HUES64 (cell line): ENCODE measurements around the gene CD79A.

Experiments
- H3K27ac ChIP-seq: 2 replicates; pipeline ENCODE4 v1.7.0; 2013; ENCODE audit warnings: low read depth, low read length, inconsistent platforms
- H3K27me3 ChIP-seq: 2 replicates; pipeline ENCODE4 v1.6.1; 2013; ENCODE audit warnings: mild to moderate bottlenecking, low read length; ENCODE audit not compliant: insufficient read depth
- H3K36me3 ChIP-seq: 2 replicates; pipeline ENCODE4 v1.6.1; 2013; ENCODE audit warnings: mild to moderate bottlenecking, low read length; ENCODE audit not compliant: insufficient read depth
- H3K4me1 ChIP-seq: 2 replicates; pipeline ENCODE4 v1.6.1; 2013; ENCODE audit warnings: mild to moderate bottlenecking, low read length, moderate library complexity; ENCODE audit not compliant: insufficient read depth
- H3K4me3 ChIP-seq: 2 replicates; pipeline ENCODE4 v1.5.1; 2013; ENCODE audit warnings: mild to moderate bottlenecking, low read length, moderate library complexity
- H3K9ac ChIP-seq: 2 replicates; pipeline ENCODE4 v1.6.1; 2013; ENCODE audit warnings: mild to moderate bottlenecking, low read depth, low read length
- H3K9me3 ChIP-seq: 2 replicates; pipeline ENCODE4 v1.6.1; 2013; ENCODE audit warnings: low read depth, low read length; ENCODE audit not compliant: insufficient read depth
- WGBS: fragments of 150-250, 120-280 bp; methylation state at CpG from one replicate; pipeline ENCODE4 v1.1.7; 2013; ENCODE audit warnings: missing lambda C conversion rate; 5-methylcytosine and 5-hydroxymethylcytosine counted together

CD79A gene

DNA sequence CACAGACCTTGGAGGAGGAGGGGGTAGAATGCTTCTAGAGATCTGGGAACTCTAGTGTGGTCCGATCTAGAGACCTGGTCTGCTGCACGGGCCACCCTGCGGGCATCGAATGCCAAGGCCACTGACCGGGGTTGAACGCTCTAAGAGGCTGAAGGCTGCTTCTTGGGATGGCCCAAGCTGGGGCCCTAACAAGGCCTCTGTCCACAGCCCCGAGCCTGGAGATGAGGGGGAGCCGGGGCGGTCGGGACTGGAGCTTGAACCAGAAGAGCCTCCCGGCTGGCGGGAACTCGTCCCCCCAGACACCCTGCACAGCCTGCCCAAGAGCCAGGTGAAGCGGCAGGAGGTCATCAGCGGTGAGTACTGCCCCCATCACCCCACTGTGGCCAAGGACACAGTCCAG lies 21.2 kb downstream of the CD79A start:
- Histone ChIP-seq H3K4me1 (peaks cover 8% of the 10 kb centered on the region; the same call in 1 of the 2 replicates), H3K27ac (no peak overlapping the region), H3K36me3 (peaks cover 48% of the 10 kb centered on the region), H3K4me3 (no peak overlapping the region), H3K27me3 (no peaks in the 10 kb centered on the region), H3K9me3 (no peaks in the 10 kb centered on the region), H3K9ac (no peak overlapping the region)
- 96% methylated on average over 15 of the region's 15 CpGs for WGBS

DNA sequence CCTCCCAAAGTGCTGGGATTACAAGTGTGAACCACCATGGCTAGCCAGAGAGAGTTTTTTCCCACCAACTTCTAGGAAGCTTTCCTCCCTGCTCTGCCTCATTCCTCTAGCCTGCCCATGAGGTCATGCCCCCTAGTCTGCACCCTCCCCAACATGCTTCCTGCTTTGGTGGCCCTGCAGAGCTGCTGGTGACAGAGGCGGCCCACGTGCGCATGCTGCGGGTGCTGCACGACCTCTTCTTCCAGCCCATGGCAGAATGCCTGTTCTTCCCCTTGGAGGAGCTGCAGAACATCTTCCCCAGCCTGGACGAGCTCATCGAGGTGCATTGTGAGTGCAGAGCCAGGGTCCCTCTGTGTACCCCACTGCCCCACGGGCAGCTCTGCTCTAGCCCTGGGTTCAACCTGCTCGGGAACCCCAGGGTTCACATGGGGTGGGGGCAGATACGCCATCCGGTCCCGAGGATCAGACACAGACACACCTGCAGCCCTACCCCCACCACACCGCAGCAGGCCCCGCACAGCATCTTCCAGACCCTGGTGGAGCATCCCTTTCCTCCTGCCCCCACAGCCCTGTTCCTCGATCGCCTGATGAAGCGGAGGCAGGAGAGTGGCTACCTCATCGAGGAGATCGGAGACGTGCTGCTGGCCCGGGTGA lies 24.8 kb downstream of the CD79A start:
- no peak overlapping the region for H3K4me3 ChIP-seq
- H3K9ac ChIP-seq = no peak overlapping the region
- peaks cover 57% of the 10 kb centered on the region for H3K36me3 ChIP-seq
- H3K9me3 ChIP-seq = no peaks in the 10 kb centered on the region
- 95% methylated on average over 21 of the region's 21 CpGs for WGBS
- H3K27me3 ChIP-seq = no peaks in the 10 kb centered on the region
- H3K4me1 ChIP-seq = no peaks in the 10 kb centered on the region
- no peak overlapping the region for H3K27ac ChIP-seq

DNA sequence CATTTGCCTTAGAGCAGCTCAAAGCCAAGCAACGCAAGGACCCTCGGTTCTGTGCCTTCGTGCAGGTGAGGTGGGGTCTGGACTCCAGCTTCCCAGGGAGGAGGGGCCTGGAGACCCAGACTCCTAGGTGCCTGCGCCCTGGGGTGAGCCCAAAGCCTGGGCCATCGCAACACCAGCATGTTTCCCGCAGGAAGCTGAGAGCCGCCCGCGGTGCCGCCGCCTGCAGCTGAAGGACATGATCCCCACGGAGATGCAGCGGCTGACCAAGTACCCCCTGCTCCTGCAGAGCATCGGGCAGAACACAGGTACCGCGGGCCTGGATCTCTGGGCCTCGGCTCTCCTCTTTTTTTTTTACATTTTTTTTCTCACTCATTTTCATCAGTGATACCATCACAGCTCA lies 25.5 kb downstream of the CD79A start:
- H3K27ac ChIP-seq = no peak overlapping the region
- no peaks in the 10 kb centered on the region for H3K9me3 ChIP-seq
- H3K4me1 ChIP-seq = no peaks in the 10 kb centered on the region
- peaks cover 57% of the 10 kb centered on the region for H3K36me3 ChIP-seq
- H3K4me3 ChIP-seq = no peak overlapping the region
- no peaks in the 10 kb centered on the region for H3K27me3 ChIP-seq
- 96% methylated on average over 17 of the region's 17 CpGs for WGBS
- no peak overlapping the region for H3K9ac ChIP-seq

DNA sequence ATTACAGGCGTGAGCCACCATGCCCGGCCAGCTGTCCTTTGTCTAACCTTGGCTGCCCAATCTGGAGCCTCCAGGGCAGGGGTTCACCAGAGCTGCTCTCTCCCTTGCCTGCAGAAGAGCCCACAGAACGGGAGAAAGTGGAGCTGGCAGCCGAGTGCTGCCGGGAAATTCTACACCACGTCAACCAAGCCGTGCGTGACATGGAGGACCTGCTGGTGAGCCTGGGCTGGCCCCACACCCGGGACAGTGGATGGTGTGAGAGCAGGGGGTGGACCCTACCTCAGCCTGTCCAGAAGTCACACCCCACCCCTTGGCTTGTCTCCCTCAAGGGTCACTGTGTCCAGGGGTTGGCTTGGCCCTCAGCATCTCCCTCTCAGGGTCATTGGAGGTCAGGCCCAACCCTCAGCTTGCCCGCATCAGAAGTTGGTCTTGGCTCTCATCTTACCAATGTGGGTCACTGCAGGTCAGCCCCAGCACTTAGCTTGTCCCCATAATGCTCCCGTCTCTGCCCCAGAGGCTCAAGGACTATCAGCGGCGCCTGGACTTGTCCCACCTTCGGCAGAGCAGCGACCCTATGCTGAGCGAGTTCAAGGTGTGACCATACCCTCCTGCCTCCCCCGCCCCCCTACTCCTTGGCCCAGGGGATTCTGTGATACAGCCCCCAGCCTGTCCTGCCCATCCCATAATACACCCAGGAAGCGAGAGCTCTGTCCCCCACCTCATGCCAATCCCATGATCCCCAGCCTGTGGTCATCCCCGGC lies 26.3 kb downstream of the CD79A start:
- no peaks in the 10 kb centered on the region for H3K4me1 ChIP-seq
- no peak overlapping the region for H3K27ac ChIP-seq
- 96% methylated on average over 19 of the region's 19 CpGs for WGBS
- H3K27me3 ChIP-seq = no peaks in the 10 kb centered on the region; the same call in 1 of the 2 replicates
- no peaks in the 10 kb centered on the region for H3K9me3 ChIP-seq
- no peak overlapping the region for H3K9ac ChIP-seq
- peaks cover 51% of the 10 kb centered on the region for H3K36me3 ChIP-seq
- H3K4me3 ChIP-seq = no peak overlapping the region

DNA sequence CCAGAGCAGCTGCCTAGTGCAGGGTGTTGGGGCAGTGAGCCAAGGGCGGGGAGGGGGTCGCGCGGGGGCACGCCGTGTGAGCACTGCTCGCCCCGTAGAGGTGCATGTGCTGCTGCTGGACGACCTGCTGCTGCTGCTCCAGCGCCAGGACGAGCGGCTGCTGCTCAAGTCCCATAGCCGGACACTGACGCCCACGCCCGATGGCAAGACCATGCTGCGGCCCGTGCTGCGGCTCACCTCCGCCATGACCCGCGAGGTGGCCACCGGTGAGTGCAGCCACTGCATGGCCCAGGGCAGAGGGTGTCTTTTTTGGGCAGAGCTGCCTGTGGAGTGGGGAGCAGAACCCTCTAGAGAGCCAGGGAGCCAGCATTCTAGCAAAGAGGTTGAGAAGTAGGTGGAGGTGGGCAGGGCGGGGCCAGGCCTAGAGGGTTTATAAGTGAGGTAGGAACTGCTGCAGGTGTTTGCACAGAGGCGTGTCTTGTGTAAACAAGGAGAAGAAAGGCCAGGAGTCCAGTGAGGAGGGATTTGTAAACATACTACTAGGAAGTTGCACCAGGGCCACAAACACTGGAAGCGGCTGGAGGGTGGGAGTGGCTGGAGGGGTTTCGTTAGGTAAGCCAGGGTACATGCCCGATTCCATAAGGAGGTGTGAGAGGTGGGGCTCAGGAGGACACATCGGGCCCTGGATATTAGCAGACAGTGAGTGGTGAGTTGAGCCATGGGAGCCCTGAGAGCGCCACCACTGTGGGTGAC lies 27.2 kb downstream of the CD79A start:
- Histone ChIP-seq H3K36me3 (peaks cover 42% of the 10 kb centered on the region), H3K9ac (no peak overlapping the region), H3K27me3 (peaks cover 6% of the 10 kb centered on the region; the same call in 1 of the 2 replicates), H3K4me1 (no peaks in the 10 kb centered on the region), H3K9me3 (no peaks in the 10 kb centered on the region), H3K4me3 (no peak overlapping the region), H3K27ac (no peak overlapping the region)
- 92% methylated on average over 30 of the region's 30 CpGs for WGBS

DNA sequence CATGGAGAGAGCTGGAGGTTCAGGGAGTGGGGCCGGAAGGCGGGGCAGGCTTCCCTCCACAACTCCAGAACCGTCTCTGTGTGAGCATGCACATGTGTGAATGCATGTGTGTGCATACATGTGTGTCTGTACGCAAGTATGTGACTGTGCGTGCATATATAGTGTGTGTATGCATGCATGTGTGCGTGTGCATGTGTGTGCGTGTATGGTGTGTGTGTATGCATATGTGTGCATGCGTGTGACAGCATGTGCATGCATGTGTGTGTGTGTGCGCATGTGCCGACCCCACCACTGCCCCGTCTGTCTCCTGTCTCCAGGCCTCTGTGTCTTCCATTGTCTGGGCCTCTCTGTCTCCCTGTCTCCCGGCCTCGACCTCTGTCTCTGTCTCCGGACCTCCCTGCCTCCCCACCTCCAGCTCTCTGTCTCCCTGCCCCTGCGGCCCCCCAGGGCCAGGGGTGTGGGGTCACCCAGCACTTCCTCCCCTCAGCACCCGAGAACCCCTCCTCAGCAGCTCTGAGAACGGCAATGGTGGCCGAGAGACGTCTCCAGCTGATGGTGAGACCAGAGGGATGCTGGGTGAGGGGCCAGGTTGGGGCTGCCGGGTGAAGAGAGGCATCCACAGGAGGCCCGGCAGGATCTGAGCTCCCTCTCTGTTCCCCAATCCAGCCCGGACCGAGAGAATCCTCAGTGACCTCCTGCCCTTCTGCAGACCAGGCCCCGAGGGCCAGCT lies 28.4 kb downstream of the CD79A start:
- H3K36me3 ChIP-seq = peaks cover 37% of the 10 kb centered on the region
- H3K9ac ChIP-seq = no peak overlapping the region
- H3K27ac ChIP-seq = no peak overlapping the region
- 94% methylated on average over 24 of the region's 24 CpGs for WGBS
- no peak overlapping the region for H3K4me3 ChIP-seq
- no peaks in the 10 kb centered on the region for H3K4me1 ChIP-seq
- no peaks in the 10 kb centered on the region for H3K9me3 ChIP-seq
- H3K27me3 ChIP-seq = peaks cover 17% of the 10 kb centered on the region

DNA sequence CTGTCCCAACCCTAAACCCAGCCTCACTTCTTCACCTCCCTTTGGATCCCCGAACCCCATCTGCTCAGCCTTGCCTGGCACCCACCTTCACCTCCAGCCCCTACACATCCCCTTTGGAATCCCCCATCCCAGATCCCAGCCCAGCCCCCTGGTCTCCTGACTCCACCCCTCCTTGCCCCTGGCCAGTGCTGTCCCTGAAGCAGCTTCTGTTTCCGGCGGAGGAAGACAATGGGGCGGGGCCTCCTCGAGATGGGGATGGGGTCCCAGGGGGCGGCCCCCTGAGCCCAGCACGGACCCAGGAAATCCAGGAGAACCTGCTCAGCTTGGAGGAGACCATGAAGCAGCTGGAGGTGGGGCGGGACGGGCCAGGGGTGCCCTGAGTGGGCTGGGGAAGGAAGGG lies 29.2 kb downstream of the CD79A start:
- H3K4me3 ChIP-seq = no peak overlapping the region
- no peaks in the 10 kb centered on the region for H3K4me1 ChIP-seq
- H3K36me3 ChIP-seq = peaks cover 35% of the 10 kb centered on the region

DNA sequence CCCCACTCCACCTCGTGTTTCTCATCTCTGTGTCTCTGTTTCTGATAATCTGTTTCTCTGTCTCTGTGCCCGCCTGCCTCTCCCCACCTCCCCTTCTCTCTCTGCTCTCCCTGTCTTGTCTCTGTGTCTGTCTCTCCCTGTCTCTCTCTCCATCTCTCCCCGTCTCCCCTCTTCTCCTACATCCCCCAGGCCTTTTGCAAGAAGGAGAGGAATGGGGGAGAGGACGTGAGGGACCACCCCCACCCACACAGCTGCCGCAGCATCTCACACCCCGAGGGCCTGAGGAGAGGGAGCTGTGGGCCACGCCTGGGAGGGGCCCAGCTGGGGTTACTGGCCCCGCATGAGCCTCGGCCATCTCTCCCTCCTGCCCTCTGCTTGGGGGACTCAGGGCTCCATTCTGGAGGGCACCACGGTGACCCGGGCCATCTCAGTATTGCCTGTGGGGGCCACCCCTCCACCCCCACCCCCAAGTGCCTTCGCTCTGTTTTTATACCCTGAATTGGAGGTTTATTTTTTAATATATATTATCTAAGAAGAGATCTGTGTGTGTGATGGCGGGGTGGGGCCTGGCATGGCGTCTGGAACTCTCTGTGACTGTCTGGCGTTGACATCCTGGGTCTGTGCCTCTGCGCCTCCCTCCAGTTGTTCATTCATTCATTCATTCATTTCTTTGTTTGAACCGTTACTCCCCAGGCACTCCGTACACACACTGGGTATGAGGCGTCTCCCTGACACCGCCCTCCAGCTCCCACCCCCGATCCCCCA lies 30.0 kb downstream of the CD79A start:
- Histone ChIP-seq H3K9ac (no peak overlapping the region), H3K4me3 (no peak overlapping the region), H3K4me1 (no peaks in the 10 kb centered on the region), H3K27ac (no peak overlapping the region), H3K36me3 (peaks cover 27% of the 10 kb centered on the region), H3K27me3 (peaks cover 34% of the 10 kb centered on the region), H3K9me3 (no peaks in the 10 kb centered on the region)
- 89% methylated on average over 18 of the region's 21 CpGs for WGBS

More for the DNA sequence above, 29.2 kb downstream of the CD79A start:
- Histone ChIP-seq H3K9me3 (no peaks in the 10 kb centered on the region), H3K9ac (no peak overlapping the region), H3K27ac (no peak overlapping the region), H3K27me3 (peaks cover 25% of the 10 kb centered on the region)
- 74% methylated on average over 9 of the region's 9 CpGs for WGBS

DNA sequence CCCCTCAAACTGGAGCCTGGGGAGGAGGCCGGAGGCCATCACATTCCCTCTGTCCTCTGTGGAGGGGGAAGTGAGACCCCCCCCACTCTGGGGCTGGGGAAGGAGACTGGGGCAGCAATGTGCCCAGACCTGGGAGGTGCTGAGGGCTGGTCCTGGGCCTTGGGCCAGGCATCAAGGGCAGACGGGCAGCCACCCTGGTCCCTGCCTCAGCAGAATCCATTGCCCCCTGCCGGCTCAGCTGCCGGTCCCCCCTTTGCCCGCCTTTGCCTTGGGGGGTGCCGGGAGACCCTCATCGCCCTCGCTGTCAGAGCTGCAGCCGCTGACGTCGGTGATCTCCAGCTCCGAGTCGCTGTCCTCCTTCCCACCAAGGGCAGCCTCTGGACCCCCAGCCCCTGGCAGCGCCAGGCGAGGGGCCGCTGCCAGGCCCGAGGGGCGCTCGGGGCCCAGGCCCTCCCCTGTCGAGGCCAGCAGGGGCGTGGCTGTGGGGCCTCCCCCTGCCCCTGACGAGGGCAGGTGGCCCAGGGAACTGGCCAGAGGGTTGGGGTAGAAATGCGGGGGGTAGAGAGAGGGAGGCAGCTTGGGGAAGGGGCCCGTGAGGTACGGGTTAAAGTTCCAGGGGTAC lies 31.0 kb downstream of the CD79A start:
- Histone ChIP-seq H3K27me3 (peaks cover 44% of the 10 kb centered on the region), H3K4me3 (no peak overlapping the region), H3K36me3 (peaks cover 17% of the 10 kb centered on the region), H3K27ac (no peak overlapping the region), H3K9ac (no peak overlapping the region), H3K4me1 (peaks cover 4% of the 10 kb centered on the region; the same call in 1 of the 2 replicates), H3K9me3 (no peaks in the 10 kb centered on the region)
- WGBS = 89% methylated on average over 25 of the region's 25 CpGs
